HTR-8/SVneo (cell line): ENCODE data around the gene PEX14.
"Not testable (repeated sequence)": the region's sequence is repeated elsewhere in the genome, so short reads cannot be mapped to it uniquely, and the experiment has no call there.

Experiments
- DNase-seq: peaks from one replicate; pipeline ENCODE4 v3.0.0; 2011; ENCODE audit warnings: low spot score, mixed read lengths; ENCODE audit not compliant: insufficient read length
- FAIRE-seq: peaks from 2 replicates; lab custom pipeline; 2011; peaks lifted over from hg19 to GRCh38; lab: Jason Lieb, UNC

The PEX14 gene

DNA sequence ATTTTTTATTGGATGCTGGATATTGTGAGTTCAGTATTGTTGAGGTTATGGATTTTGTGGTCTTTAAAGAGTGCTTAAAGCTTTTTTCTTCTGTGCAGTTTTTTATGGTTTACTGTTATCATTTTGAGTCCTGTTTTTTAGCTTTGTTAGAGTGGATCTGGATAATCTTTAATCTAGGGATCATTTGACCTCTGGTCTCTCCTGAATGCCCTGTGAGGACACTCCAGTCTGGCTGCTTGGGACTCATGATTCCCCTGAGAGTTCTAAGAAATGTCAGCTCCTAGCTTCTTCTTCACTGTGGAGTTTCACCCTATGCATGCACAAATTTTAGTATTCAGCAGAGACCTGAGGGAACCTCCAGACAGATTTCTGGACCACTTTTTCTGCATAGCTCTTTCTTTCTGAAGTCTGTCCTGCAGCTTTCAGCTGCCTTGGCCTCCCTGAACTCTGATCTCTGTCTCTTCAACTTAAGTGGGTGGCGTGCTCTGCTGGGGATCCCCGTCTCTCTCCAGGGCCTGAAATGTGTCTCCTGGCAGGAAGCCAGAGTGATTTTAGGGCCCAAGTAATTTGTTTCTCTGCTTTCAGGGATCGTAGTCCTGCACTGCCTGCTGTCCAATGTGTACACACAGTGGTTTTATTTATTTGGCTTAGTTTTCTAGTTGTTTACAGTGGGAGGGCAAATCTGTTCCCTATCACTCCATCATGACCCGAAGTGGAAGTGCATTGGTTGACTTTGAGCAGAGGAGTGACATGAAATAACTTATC, 14.7 kb downstream of the PEX14 start:
- DNase-seq (no peak), FAIRE-seq (no peak)

DNA sequence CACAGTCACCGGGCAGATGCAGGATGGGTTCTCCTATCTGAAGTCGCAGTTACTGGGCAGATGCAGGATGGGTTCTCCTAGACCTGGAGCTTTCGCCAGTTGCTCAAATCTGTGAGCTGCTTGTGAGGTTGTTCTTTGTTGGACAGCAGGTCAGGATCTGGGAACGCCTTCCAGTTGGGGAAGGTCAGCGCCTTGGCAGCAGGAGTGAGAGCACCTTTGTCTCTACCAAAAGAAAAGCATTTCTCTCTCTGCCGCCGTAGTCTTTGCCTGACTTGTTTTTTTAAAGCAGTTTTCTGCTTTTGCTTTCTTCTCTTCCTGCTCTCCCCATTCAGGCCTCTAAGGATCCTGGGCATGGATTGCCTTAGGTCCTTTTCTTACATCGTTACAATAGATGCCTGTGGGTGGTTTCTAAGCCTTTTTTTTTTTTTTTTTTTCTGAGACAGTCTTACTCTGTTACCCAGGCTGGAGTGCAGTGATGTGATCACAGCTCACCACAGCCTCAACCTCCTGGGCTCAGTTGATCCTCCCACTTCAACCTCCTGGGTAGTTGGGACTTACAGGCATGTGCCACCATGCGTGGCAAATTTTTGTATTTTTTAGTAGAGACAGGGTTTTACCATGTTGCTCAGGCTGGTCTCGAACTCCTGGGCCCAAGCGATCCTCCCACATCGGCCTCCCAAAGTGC, 15.7 kb downstream of the PEX14 start:
- DNase-seq (no peak), FAIRE-seq (no peak)

DNA sequence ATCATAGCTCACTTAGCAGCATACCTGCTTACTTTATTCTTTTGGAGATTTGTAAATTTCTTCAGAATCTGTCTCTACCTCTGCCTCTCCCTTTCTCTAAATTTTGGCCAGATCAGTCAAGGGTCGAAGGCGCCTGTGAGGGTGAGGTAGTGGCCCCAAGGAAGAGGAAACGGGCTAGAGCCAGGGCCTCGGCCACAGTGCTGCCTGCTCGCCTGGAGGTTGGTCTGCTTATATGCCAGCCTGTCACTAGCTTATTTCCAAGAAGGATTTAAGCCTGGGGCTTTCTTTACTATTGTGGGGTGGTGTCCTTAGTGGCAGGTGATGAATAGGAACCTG, 19.6 kb downstream of the PEX14 start:
- FAIRE-seq (no peak), DNase-seq (no peak)

DNA sequence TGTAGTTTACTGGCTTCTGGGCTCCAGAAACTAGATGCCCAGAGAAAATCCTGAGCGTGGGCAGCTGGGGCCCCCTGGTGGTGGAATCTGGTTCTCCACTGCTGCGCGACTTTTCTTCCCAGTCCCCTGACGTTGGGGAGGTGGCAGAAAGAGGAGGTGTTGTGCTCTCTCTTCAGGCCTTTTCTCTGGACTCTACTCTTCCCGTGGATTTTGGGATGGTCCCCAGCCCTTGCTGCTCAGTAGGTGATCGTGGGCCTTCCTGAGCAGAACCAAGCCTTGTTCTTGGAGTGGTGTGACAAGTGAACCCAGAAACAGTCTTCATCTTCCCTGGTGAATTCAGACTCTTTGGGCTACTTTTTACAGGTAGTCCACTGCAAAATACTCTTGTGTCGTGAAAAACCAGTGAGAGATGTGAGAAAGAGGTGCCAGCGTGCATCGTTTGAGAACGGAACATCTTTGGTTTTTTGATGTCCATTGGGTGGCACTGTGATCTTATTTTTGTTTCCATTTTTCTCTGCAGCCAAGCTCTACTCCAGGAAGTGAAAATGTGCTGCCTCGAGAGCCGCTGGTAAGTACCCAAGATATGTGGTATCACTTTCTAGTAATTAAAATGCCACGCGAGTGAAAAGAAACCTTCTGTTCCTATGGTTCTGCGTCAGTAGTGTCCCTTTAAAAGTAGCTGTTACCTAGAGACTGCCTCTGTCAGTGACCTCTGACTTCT, 20.2 kb downstream of the PEX14 start:
- FAIRE-seq (no peak), DNase-seq (peak; percentile 75)

DNA sequence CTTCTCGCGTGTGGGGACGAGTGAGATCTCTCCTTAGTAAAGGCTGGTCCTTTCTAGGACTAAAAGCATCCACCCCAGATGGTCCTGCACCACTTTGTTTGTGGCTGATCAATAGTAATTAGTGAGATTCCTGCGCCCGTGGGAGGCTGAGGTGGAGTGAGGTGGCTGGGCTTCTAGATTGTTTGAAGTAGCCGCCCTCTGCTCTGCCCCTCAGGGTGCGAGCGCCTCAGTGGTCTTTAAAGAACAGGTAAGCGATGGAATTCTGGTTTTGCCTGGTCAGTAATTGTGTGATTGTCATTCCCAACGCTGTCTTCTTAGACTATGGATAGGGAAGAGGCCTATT, 20.7 kb downstream of the PEX14 start:
- no peak for FAIRE-seq
- DNase-seq: no peak

DNA sequence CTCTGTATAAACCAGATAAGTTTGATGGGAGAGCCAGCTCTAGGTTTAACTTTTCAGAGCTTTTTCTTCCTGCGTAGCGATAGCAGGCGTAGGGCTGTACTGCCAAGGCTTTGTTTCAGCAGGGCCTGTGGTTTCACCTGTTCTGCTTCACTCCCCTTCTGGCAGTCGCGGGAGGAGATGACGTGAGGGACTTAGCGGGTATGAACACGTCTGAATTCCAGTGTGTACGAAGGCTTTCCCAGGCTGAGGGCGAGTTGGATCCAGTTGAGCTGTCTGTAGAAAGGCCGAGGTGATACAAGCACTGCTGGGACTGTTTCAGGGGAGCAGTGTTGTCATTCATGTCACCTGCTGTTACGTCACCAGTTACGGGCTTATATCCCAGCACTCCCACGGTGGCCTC, 21.2 kb downstream of the PEX14 start:
- FAIRE-seq (no peak), DNase-seq (no peak)

DNA sequence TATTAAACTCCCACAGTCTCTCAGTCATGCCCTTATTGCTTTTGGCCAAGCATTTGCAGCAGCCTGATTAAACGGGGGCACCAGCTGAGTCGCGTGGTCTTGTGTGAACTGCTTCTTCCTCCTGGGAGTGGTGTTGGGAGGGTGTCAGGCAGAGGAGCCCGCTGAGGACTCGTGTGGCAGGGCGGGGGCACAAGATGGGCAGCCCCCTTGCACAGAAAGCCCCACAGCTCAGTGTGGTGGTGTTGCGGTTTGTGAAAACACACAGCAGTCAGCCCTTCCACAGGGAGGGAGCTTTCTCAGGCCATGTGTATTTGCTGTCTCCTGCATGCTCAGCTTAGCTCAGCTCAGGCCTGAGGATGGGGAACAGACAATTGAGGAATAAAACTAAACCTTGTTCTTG, 22.4 kb downstream of the PEX14 start:
- DNase-seq (no peak), FAIRE-seq (no peak)

DNA sequence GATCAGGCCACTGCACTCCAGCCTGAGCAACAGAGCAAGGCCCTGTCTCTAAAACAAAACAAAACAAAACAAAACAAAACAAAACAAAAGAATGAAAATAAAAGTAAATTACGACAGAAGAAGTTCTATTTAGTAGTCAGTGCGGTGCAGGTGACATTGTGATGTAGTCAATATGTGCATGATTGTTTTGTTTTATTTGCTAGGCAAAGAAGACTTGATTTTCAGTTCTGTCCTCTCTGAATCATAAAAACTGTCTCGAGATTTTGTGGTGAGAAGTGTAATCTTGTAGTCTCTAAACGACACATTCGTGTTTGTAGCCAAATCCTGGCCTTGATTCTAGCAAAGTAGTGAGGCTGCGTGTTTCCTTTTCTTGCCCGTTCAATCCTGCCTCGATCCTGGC, 23.5 kb downstream of the PEX14 start:
- FAIRE-seq: no peak
- DNase-seq: no peak

DNA sequence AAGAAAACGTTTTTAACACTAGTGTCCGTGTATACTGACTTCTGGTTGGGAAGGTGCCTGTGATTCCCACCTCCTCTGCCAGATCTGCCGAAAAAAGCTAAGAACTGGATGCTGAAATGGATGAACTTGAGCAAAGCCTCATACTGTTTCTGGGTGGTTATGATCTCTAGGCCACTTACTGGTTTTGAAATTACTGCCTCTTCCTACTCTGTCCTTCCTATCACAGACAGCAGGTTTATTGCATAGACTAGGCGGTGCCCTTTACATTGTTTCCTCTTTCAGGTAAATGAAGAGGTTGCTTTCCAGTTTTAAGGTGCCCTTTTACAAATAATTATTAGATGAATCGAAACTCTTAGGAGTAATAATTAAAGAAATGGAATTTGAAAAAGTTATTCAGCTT, 27.5 kb downstream of the PEX14 start:
- DNase-seq (no peak), FAIRE-seq (no peak)

DNA sequence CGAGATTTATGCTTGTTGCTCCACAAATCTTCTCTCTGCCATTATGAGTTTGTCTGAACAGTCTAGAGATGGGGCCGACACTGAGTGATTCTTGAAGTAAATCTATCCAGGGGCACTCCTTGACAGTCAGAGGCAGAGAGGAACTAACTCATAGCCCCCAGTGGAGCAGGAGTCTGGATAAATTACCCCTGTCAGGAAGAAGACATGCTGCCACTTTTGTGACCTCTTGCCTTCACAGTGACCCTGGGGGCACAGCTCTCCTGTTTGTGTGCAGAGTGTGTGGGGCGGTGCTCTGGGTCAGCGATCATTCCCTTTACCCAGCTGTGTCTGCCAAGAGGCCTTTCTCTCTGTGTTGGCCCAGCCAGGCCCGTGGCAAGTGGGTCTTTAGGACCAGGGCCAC, 29.5 kb downstream of the PEX14 start:
- DNase-seq (no peak), FAIRE-seq (no peak)

DNA sequence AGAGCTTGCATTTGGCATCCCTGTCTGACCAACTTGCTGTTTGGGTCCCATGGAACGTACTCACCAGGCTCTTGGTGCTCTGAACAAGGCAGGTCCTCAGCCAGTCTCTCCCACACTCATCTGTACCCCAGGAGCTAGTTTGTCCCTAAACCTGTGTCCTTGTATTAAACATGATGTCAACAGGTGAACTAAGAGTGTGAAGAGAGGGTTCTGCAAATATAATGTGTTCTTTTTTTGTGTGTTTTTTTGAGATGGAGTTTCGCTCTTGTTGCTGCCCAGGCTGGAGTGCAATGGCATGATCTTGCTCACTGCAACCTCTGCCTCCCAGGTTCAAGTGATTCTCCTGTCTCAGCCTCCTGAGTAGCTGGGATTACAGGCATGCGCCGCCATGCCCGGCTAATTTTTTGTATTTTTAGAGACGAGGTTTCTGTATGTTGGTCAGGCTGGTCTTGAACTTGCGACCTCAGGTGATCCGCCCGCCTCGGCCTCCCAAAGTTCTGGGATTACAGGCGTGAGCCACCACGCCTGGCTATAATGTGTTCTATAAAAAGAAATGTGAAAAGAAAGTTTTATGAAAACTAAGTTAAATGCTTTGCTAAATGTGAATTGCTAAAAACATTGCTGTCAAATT, 31.4 kb downstream of the PEX14 start:
- not testable (repeated sequence) for DNase-seq, FAIRE-seq

DNA sequence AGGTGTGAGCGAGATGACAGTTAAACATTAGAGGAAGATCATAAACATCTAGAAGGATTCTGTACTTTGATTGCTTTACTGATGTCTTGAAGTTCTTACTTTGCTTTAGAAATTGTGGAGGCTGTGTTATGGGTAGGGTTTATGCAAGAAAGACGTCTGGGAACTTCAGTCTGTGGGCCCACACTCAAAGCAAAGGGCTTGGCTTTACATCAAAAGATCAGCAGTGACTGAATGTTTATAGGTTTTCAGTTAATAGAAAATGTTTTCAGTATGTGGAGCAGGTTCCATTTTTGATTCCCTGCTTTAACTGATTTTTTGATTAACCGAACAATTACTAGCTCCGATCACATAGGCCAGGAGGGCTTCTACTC, 31.9 kb downstream of the PEX14 start:
- FAIRE-seq: no peak
- DNase-seq: no peak

DNA sequence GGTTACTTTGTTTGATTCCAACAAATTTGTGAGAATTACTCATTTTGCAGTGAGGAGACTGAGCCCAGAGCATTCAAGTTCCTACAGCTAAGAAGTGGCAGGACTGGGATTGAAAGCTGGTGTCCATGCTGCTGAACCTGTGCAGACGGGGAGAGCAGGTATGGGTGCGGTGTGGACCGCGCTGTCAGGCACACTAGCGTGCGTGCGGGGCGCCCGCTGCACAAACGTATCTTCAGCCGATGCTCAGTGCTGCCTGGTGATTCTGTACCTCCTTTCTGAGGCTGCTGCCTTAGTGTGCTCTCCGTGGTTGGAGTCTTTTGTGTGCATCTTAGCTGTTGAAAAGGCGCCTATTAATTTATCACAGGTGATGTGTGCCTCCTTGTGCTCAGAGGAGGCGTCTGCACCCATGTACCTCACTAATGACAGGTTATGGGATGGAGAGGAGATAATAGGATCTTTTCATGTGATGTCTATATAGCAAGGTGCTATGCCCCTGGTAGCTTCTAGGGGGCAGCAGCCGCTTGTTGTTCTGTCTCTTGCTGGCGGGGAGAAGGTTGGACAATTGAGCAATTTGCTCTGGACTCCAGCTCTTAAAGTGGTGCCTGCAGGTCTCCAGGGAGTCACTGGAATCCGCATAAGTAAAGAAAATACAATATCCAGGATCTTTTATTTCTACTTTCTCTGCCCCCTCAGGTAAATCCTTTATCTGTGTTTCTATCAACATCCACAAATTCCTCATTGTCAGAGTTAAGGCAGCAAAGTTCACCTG, 32.5 kb downstream of the PEX14 start:
- FAIRE-seq: no peak
- DNase-seq: peak; percentile 63

DNA sequence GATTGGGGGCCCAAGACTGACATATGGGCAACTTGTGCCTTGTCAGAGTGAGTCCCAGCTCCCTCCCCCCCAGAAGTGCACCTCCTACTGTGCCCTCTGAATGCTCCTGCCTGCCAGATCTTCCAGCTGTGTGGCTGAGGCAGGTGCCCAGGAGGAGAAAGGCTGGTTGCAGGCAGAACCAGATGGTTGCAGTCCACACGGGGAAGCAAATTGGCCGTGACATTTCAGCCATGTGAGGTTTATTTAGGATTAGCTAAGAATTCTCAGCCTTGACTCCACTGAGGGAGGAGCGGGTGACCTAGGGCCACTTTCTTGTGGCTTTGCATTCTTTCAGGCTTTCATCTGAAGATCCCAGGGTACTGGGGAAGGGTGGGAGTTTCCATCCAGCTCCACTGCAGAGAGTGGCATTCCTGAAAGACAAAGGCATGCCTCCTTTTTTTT, 33.8 kb downstream of the PEX14 start:
- DNase-seq: peak; percentile 29
- no peak for FAIRE-seq

DNA sequence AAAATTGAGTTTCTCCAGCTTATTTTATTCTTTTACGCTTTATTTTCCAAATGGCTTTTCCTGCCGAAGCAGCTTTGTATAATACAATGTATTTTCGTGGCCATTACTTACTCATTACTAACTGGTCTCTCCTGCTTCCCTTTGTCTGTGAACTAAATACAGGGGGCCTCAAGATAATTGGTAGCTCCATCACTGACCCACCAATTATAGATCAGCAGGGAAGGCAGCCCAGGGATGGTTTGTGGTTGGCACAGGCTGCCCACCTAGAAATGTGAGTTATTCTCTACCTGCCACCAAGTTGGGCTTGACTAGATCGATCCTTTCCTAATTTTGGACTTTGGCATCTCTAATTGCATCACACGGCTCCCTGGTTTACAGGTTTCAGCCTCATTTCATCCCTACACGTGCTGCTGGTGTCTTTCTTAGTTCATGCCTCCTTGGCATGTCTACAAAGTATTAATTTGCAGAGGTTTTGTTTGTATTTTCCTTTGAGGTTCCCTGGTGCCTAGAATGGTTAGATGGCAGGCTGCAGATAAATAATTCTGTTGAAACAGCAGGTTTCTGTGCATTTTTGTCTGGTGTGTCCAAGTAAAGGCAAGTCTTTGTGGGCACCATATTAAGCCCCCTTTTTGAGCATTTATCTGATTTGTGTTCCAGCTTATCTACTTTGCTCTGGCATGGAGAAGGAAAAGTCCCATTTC, 35.2 kb downstream of the PEX14 start:
- FAIRE-seq: no peak

DNA sequence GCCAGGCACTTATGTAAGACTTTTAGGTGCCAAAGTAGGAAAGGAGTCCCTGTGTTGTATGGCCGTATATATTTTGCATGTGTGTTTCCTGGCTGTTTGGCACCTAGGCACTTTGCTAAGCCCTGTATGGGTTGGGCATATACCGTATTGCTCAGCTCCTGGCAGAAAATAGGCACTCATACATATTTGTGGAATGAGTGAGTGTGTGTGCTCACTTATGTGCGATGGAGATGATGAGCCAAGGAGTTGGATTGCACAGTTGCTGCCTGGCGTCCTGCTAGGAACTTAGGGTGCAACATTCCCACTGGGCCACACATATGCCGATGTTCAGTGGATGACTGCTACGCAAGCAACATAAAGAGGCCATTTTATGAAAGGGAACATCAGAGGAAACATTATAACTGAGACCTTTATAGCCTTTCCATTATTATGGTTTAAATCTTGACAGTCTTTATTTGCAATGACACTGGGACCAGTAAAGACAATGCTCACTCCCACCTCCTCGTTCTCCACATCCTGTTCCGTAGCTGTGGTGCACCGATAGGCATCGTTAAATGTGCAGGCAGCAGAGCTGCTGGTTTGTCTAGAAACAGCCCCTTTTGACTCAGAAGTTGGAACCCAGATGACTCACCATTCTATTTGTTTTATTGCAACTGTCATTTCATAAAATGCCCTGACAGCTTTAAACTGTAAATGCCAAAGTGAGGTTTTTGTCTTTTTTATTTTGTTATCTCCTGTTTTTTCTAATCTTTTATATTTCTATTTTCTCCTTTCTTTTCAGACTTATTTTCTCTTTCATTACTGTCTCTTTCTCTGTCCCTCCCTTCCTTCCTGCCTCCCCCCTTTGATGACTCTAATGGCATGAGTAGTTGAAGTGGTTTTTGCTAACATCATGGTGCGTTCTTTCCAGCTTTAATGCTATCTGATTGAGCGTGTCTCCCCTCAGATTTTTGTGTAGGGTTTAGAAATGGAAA, 36.1 kb downstream of the PEX14 start:
- DNase-seq (peak; percentile 61), FAIRE-seq (peak; percentile 67)

More for the DNA sequence above, 35.2 kb downstream of the PEX14 start:
- DNase-seq: no peak

DNA sequence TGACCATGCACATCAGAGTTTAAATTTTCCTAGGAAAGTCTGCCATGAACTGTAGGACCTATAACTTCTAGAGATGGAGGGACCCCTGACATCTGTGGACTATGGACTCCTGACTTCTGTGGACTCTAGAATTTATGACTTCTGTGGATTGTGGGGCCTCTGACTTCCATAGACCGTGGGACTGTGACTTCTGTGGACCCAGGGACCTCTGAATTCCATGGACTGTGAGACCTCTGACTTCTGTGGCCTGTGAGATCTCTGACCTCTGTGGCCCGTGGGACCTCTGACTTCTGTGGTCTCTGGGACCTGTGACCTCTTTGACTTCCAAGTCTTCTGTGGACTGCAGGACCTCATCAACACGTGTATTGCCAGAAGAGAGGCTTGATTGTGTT, 36.7 kb downstream of the PEX14 start:
- FAIRE-seq: no peak
- DNase-seq: no peak

DNA sequence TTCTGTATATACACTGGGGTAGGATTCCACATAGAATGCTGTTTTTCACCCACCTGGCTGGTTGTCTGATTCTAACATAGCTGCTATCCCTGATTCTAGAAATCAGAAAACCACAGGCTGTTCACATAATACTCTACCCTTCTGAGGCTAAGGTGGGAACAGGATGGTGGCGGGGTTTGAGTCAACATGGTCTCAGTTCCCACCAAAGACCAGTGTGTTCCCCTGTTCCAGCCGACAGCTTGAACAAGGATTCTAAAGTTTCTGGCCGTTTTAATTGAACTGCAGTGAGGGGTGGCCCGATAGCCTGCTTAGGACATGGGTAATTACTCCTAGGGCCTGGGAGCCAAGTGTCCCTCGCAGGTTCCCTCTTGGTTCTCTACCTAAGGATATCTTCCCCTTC, 38.4 kb downstream of the PEX14 start:
- FAIRE-seq (no peak), DNase-seq (no peak)
